Vagina (tissue), 2 donors: Measurements from ENCODE around the gene ADAMTS13.

Experiments used
- POLR2A ChIP-seq, 2 donors: fragments of 450-650 bp; IDR thresholded peaks; one replicate each; pipeline ENCODE4 v1.6.1; 2017; ENCODE audit warnings: antibody characterized with exemption in 2 of 2, mild to moderate bottlenecking in 2 of 2, moderate library complexity in 2 of 2
- POLR2AphosphoS5 ChIP-seq, 2 donors: sonication (generic); formaldehyde crosslinking; IDR thresholded peaks; one replicate each; pipeline ENCODE4 v1.9.0; 2017; ENCODE audit warnings: antibody characterized with exemption in 2 of 2, mild to moderate bottlenecking in 2 of 2, low read depth in 1 of 2; ENCODE audit not compliant: insufficient read depth in 1 of 2
- TF ChIP-seq, protein P1 (sequence below), 3 experiments: fragments of 450-650 bp in 2 of 3; fragments of 200-600 bp in 1 of 3; sonication (generic) in 1 of 3; IDR thresholded peaks; one replicate each; pipeline ENCODE4 v1.5.1; 2017 to 2019; ENCODE audit warnings: antibody characterized with exemption in 3 of 3, mild to moderate bottlenecking in 2 of 3, moderate library complexity in 2 of 3

DNA sequence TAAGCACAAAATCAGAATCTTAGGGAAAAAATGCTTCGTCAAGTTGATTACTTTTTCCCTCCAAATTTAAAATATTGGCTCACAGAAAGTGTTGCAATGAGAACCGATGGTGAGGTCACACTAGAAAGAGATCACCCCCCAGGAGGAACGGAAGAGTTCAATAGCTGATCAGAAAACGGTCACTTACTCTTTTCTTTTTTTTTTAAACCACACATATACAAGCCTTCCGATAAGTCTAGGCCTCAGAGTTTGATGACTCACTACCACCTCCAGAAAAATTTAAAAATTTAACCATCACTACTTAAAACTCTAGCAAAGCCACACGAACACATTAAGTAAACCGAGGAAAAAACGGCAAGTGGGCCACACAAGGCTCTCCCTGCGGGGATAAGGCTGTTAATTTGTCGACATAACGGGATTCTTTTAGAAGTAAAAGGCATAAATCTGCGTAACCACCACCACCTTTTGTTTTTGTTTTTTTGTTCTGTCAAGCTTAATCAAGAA lies 47.5 kb upstream of the ADAMTS13 start:
- TF ChIP-seq, protein P1, sequence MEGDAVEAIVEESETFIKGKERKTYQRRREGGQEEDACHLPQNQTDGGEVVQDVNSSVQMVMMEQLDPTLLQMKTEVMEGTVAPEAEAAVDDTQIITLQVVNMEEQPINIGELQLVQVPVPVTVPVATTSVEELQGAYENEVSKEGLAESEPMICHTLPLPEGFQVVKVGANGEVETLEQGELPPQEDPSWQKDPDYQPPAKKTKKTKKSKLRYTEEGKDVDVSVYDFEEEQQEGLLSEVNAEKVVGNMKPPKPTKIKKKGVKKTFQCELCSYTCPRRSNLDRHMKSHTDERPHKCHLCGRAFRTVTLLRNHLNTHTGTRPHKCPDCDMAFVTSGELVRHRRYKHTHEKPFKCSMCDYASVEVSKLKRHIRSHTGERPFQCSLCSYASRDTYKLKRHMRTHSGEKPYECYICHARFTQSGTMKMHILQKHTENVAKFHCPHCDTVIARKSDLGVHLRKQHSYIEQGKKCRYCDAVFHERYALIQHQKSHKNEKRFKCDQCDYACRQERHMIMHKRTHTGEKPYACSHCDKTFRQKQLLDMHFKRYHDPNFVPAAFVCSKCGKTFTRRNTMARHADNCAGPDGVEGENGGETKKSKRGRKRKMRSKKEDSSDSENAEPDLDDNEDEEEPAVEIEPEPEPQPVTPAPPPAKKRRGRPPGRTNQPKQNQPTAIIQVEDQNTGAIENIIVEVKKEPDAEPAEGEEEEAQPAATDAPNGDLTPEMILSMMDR (IDR thresholded peaks at IDR 0.05), result no peak
- TF ChIP-seq POLR2AphosphoS5 (IDR thresholded peaks at IDR 0.05; ENCODE audit: insufficient read depth in 1 of 2, low read depth in 1 of 2) (no peak), POLR2A (IDR thresholded peaks at IDR 0.05) (no peak)
